Tibial nerve (tissue), 4 donors: ENCODE results near the gene AP5Z1. TPM values are rescaled to one million over a fixed set of nuclear protein-coding genes. Genes with fewer than 3 reads are reported as not detected.
A peak's percentile ranks its signal among the peaks of the same experiment; 100 is the strongest.

Source experiments
- DNase-seq, 2 donors: peaks; one replicate each; pipeline ENCODE4 v3.0.0-alpha.2; 2019; ENCODE audit warnings: low spot score in 2 of 2
- H3K27ac ChIP-seq, 4 donors: fragments of 200-600 bp; sonication (generic) in 3 of 4; one replicate each; pipeline ENCODE4 v1.5.1; 2017 to 2019; ENCODE audit warnings: mild to moderate bottlenecking in 1 of 4
- H3K27me3 ChIP-seq, 2 donors: fragments of 200-600 bp; sonication (generic) in 1 of 2; one replicate each; pipeline versions ENCODE4 v1.5.1 to v1.6.0; 2017 to 2019
- H3K36me3 ChIP-seq, 3 donors: fragments of 200-600 bp; sonication (generic); one replicate each; pipeline ENCODE4 v1.5.1; 2018 to 2019
- H3K4me1 ChIP-seq, 4 donors: fragments of 200-600 bp; sonication (generic) in 3 of 4; one replicate each; pipeline ENCODE4 v1.5.1; 2017 to 2019
- H3K4me3 ChIP-seq, 4 donors: fragments of 200-600 bp; sonication (generic) in 3 of 4; one replicate each; pipeline ENCODE4 v1.5.1; 2017 to 2019; ENCODE audit warnings: mild to moderate bottlenecking in 1 of 4, moderate library complexity in 1 of 4
- H3K9me3 ChIP-seq, 4 donors: fragments of 200-600 bp; sonication (generic) in 3 of 4; one replicate each; pipeline ENCODE4 v1.5.1; 2017 to 2019
- CTCF ChIP-seq, 5 experiments: fragments of 200-600 bp in 3 of 5; fragments of 450-650 bp in 2 of 5; sonication (generic) in 3 of 5; IDR thresholded peaks; one replicate each; pipeline ENCODE4 v1.5.1; 2016 to 2019; ENCODE audit warnings: antibody characterized with exemption in 5 of 5, mild to moderate bottlenecking in 3 of 5, moderate library complexity in 2 of 5
- EP300 ChIP-seq, 2 donors: sonication (generic); formaldehyde crosslinking; IDR thresholded peaks; one replicate each; pipeline ENCODE4 v1.6.1; 2017; ENCODE audit warnings: antibody characterized with exemption in 2 of 2, mild to moderate bottlenecking in 1 of 2
- POLR2A ChIP-seq, 2 donors: fragments of 450-650 bp; IDR thresholded peaks; one replicate each; pipeline ENCODE4 v1.6.1; 2017; ENCODE audit warnings: antibody characterized with exemption in 2 of 2, mild to moderate bottlenecking in 2 of 2, moderate library complexity in 2 of 2
- WGBS, 2 donors: methylation state at CpG; one replicate each; pipeline ENCODE4 v1.1.5; 2018; 5-methylcytosine and 5-hydroxymethylcytosine counted together
- total RNA-seq, 4 donors: library from RNA; depleted of rRNA; stranded (reverse); fragments of >200 nt; gene quantifications; one replicate each; pipeline ENCODE4 v1.1.0, GENCODE V29; 2016

AP5Z1 gene
- total RNA-seq, 4 donors from 2014 or later: 26.0 to 61.8 (median 40.7) TPM

- DNase-seq: no peak
- H3K4me1 ChIP-seq: peaks cover 0 to 15% (median 0%) of the 10 kb centered on the region in 4 donors
- H3K36me3 ChIP-seq: peaks cover 0 to 28% (median 0%) of the 10 kb centered on the region in 3 donors
- H3K4me3 ChIP-seq: no peak overlapping the region
- H3K9me3 ChIP-seq: no peaks in the 10 kb centered on the region
- no peaks in the 10 kb centered on the region for H3K27me3 ChIP-seq
- no peak overlapping the region for H3K27ac ChIP-seq
- WGBS, 2 donors: 78 to 80% methylated on average over 16 to 18 of the region's 20 CpGs
- no peak for TF ChIP-seq EP300 (IDR thresholded peaks at IDR 0.05)
- TF ChIP-seq POLR2A (IDR thresholded peaks at IDR 0.05): no peak
- no peak for TF ChIP-seq CTCF (IDR thresholded peaks at IDR 0.05)
Measured at GRCh38 chr7:4824120-4824775, 48.8 kb downstream of the AP5Z1 start.

GRCh38 chr7:4825081-4825480, 49.7 kb downstream of the AP5Z1 start:
- 88 to 94% methylated on average over 13 to 14 of the region's 15 CpGs for WGBS, 2 donors
- DNase-seq: no peak
- TF ChIP-seq POLR2A (IDR thresholded peaks at IDR 0.05) (no peak), EP300 (IDR thresholded peaks at IDR 0.05) (no peak)

GRCh38 chr7:4828720-4829383, 53.4 kb downstream of the AP5Z1 start:
- TF ChIP-seq EP300 (IDR thresholded peaks at IDR 0.05): no peak
- no peak for TF ChIP-seq CTCF (IDR thresholded peaks at IDR 0.05)
- TF ChIP-seq POLR2A (IDR thresholded peaks at IDR 0.05): no peak
- Histone ChIP-seq H3K27me3 (no peaks in the 10 kb centered on the region), H3K4me1 (peaks cover 0 to 5% (median 0%) of the 10 kb centered on the region in 4 donors), H3K4me3 (no peak overlapping the region), H3K36me3 (peaks cover 0 to 38% (median 0%) of the 10 kb centered on the region in 3 donors), H3K9me3 (no peaks in the 10 kb centered on the region), H3K27ac (no peak overlapping the region)
- DNase-seq: no peak
- WGBS, 2 donors: 74 to 84% methylated on average over 9 to 17 of the region's 17 CpGs

More at GRCh38 chr7:4825081-4825480, 49.7 kb downstream of the AP5Z1 start:
- Histone ChIP-seq H3K9me3 (no peaks in the 10 kb centered on the region), H3K27ac (no peak overlapping the region), H3K4me1 (peaks cover 0 to 8% (median 0%) of the 10 kb centered on the region in 4 donors), H3K36me3 (peaks cover 0 to 28% (median 0%) of the 10 kb centered on the region in 3 donors), H3K4me3 (no peak overlapping the region), H3K27me3 (no peaks in the 10 kb centered on the region)

GRCh38 chr7:4830176-4830575, 54.8 kb downstream of the AP5Z1 start:
- Histone ChIP-seq H3K27me3 (no peaks in the 10 kb centered on the region), H3K9me3 (no peaks in the 10 kb centered on the region), H3K36me3 (peaks cover 0 to 41% (median 0%) of the 10 kb centered on the region in 3 donors), H3K4me1 (peaks cover 0 to 5% (median 0%) of the 10 kb centered on the region in 4 donors), H3K27ac (no peak overlapping the region), H3K4me3 (no peak overlapping the region)
- TF ChIP-seq CTCF (IDR thresholded peaks at IDR 0.05): peak; percentile 37 to 91 (median 79)
- TF ChIP-seq EP300 (IDR thresholded peaks at IDR 0.05): peak in 1 of 2 donors; percentile 43
- no peak for TF ChIP-seq POLR2A (IDR thresholded peaks at IDR 0.05)
- DNase-seq: peak; percentile 38 to 61
- WGBS, 2 donors: 39 to 57% methylated on average over 11 to 14 of the region's 14 CpGs

- Histone ChIP-seq H3K27me3 (no peaks in the 10 kb centered on the region), H3K4me1 (peaks cover 0 to 5% (median 0%) of the 10 kb centered on the region in 4 donors), H3K4me3 (no peak overlapping the region), H3K9me3 (no peaks in the 10 kb centered on the region), H3K27ac (no peak overlapping the region), H3K36me3 (peaks cover 0 to 52% (median 0%) of the 10 kb centered on the region in 3 donors)
- no peak for DNase-seq
- no peak for TF ChIP-seq POLR2A (IDR thresholded peaks at IDR 0.05)
- TF ChIP-seq CTCF (IDR thresholded peaks at IDR 0.05): no peak
- TF ChIP-seq EP300 (IDR thresholded peaks at IDR 0.05): no peak
- 80 to 88% methylated on average over 17 of the region's 17 CpGs for WGBS, 2 donors
Measured at GRCh38 chr7:4831723-4832495, 56.5 kb downstream of the AP5Z1 start.
